HCT116 (cell line): ENCODE data around the gene LCAT. TPM values are rescaled to one million over a fixed set of nuclear protein-coding genes. Genes with fewer than 3 reads are reported as not detected.

ENCODE experiments used
- ATAC-seq: fragments of 200-7000 bp; cut with Tn5 transposase; 2 replicates; pipeline ENCODE4 v1.9.1; 2020; ENCODE audit warnings: mild to moderate bottlenecking, moderate library complexity
- BruUV-seq: library from RNA; stranded (reverse); fragments of 400-500 nt; replicated peaks from 2 replicates; lab custom pipeline; 2021; lab: Mats Ljungman, UMichigan
- CTCF ChIA-PET: fragments of 300-600 bp; sonication (Branson Sonifier 250); formaldehyde crosslinking; loops from one replicate; lab custom pipeline; 2021; ENCODE audit warnings: antibody characterized with exemption; lab: Charles Lee
- POLR2A ChIA-PET: fragments of 300-600, 350-600 bp; sonication (Branson Sonifier 250); formaldehyde crosslinking; loops from one replicate; lab custom pipeline; 2021; ENCODE audit warnings: antibody characterized with exemption; lab: Charles Lee
- RAD21 ChIA-PET, 2 experiments: fragments of 300-600 bp; sonication (Branson Sonifier 250); formaldehyde crosslinking; loops; one replicate each; lab custom pipeline; 2023; ENCODE audit warnings: low total read pairs in 2 of 2; ENCODE audit not compliant: uncharacterized antibody in 2 of 2, unreplicated experiment in 2 of 2, low non-redundant PET in 1 of 2; lab: Charles Lee
- DNase-seq: peaks from one replicate; pipeline ENCODE4 v3.0.0-alpha.2; 2010; ENCODE audit warnings: low read depth, low spot score
- H2AFZ ChIP-seq: fragments of 200-600 bp; shearing (Covaris generic), sonication (generic); 2 replicates; pipeline ENCODE4 v1.6.1; 2017; ENCODE audit warnings: low read depth, mixed run types, mixed read lengths, antibody characterized with exemption, low read length; ENCODE audit not compliant: poor library complexity, severe bottlenecking
- H3K27ac ChIP-seq: 2 replicates; pipeline ENCODE4 v1.5.1; 2012; ENCODE audit warnings: low read depth, low read length
- H3K27me3 ChIP-seq: fragments of 200-600 bp; sonication (generic); 2 replicates; pipeline ENCODE4 v1.6.1; 2016; ENCODE audit warnings: mixed run types, low read length, mixed read lengths; ENCODE audit not compliant: insufficient read depth
- H3K36me3 ChIP-seq, 2 experiments: fragments of 200-500 bp in 1 of 2; fragments of 200-600 bp in 1 of 2; sonication (Bioruptor generic) in 1 of 2; sonication (generic) in 1 of 2; 2 replicates each; pipeline versions ENCODE4 v1.5.1 to v1.6.1; 2014 to 2016; ENCODE audit warnings: low read length in 2 of 2, inconsistent platforms in 1 of 2, mixed read lengths in 1 of 2, mixed run types in 1 of 2; ENCODE audit not compliant: insufficient read depth in 2 of 2, control insufficient read depth in 1 of 2
- H3K4me1 ChIP-seq, 2 experiments: fragments of 200-600 bp in 1 of 2; sonication (generic) in 1 of 2; 2 replicates each; pipeline versions ENCODE4 v1.5.1 to v1.6.1; 2012 to 2017; ENCODE audit warnings: low read length in 2 of 2, inconsistent platforms in 1 of 2, mild to moderate bottlenecking in 1 of 2, mixed read lengths in 1 of 2, mixed run types in 1 of 2, moderate library complexity in 1 of 2; ENCODE audit not compliant: insufficient read depth in 2 of 2, control insufficient read depth in 1 of 2
- H3K4me2 ChIP-seq: fragments of 200-600 bp; sonication (generic); 2 replicates; pipeline ENCODE4 v1.6.1; 2017; ENCODE audit warnings: mixed run types, low read length, mixed read lengths
- H3K4me3 ChIP-seq, 2 experiments: fragments of 200-600 bp in 1 of 2; sonication (generic) in 1 of 2; replicated peaks in 1 of 2; 2 replicates each; pipeline ENCODE4 v1.5.1; 2011 to 2016; ENCODE audit warnings: low read length in 2 of 2, control low read depth in 1 of 2, low read depth in 1 of 2, mild to moderate bottlenecking in 1 of 2, mixed read lengths in 1 of 2, mixed run types in 1 of 2
- H3K79me2 ChIP-seq: fragments of 200-600 bp; sonication (generic); 2 replicates; pipeline ENCODE4 v1.6.1; 2017; ENCODE audit warnings: mild to moderate bottlenecking, mixed run types, low read length, moderate library complexity, mixed read lengths; ENCODE audit not compliant: insufficient read depth
- H3K9ac ChIP-seq: fragments of 200-600 bp; sonication (generic); 2 replicates; pipeline ENCODE4 v1.6.1; 2016; ENCODE audit warnings: low read length, mixed read lengths
- H3K9me2 ChIP-seq: fragments of 200-600 bp; sonication (generic), shearing (Covaris generic); 2 replicates; pipeline ENCODE4 v1.6.1; 2017; ENCODE audit warnings: mixed run types, mild to moderate bottlenecking, moderate library complexity; ENCODE audit not compliant: insufficient read depth
- H3K9me3 ChIP-seq, 2 experiments: fragments of 200-500 bp in 1 of 2; fragments of 200-600 bp in 1 of 2; sonication (Bioruptor generic) in 1 of 2; sonication (generic) in 1 of 2; 2 replicates each; pipeline ENCODE4 v1.6.1; 2014 to 2017; ENCODE audit warnings: low read length in 2 of 2, mixed read lengths in 2 of 2, inconsistent platforms in 1 of 2, low read depth in 1 of 2, mild to moderate bottlenecking in 1 of 2, mixed run types in 1 of 2, moderate library complexity in 1 of 2; ENCODE audit not compliant: control insufficient read depth in 1 of 2, insufficient read depth in 1 of 2
- H4K20me1 ChIP-seq: fragments of 200-600 bp; sonication (generic), shearing (Covaris generic); 2 replicates; pipeline ENCODE4 v1.6.1; 2017; ENCODE audit warnings: mixed run types, mild to moderate bottlenecking, moderate library complexity; ENCODE audit not compliant: insufficient read depth
- CBX3 ChIP-seq: IDR thresholded peaks from 2 replicates; pipeline ENCODE4 v1.6.1; 2012; ENCODE audit warnings: low read depth
- CEBPB ChIP-seq: IDR thresholded peaks from 2 replicates; pipeline ENCODE4 v1.6.1; 2012; ENCODE audit warnings: low read depth
- CTCF ChIP-seq, 3 experiments: fragments of 200-600 bp in 1 of 3; sonication (generic) in 1 of 3; IDR thresholded peaks in 2 of 3; conservative IDR thresholded peaks in 1 of 3; 2 replicates each; pipeline ENCODE4 v1.5.1; 2012 to 2017; ENCODE audit warnings: low read depth in 2 of 3, low read length in 2 of 3, antibody characterized with exemption in 1 of 3, borderline replicate concordance in 1 of 3, control low read depth in 1 of 3, mild to moderate bottlenecking in 1 of 3, mixed read lengths in 1 of 3, mixed run types in 1 of 3, moderate library complexity in 1 of 3; ENCODE audit not compliant: insufficient read depth in 1 of 3
- ELF1 ChIP-seq: IDR thresholded peaks from 2 replicates; pipeline ENCODE4 v1.6.1; 2012; ENCODE audit warnings: low read depth, borderline replicate concordance
- EZH2phosphoT487 ChIP-seq: fragments of 200-600 bp; IDR thresholded peaks from 2 replicates; pipeline ENCODE4 v1.6.1; 2018; ENCODE audit warnings: antibody characterized with exemption, borderline replicate concordance
- FOSL1 ChIP-seq: IDR thresholded peaks from 2 replicates; pipeline ENCODE4 v1.6.1; 2012; ENCODE audit warnings: low read depth
- JUND ChIP-seq: IDR thresholded peaks from 2 replicates; pipeline ENCODE4 v1.6.1; 2012
- MAX ChIP-seq: IDR thresholded peaks from 2 replicates; pipeline ENCODE4 v1.6.1; 2012
- POLR2A ChIP-seq: IDR thresholded peaks from 2 replicates; pipeline ENCODE4 v1.7.0; 2011; ENCODE audit warnings: borderline replicate concordance; ENCODE audit not compliant: insufficient read depth, insufficient read length; ENCODE audit errors: extremely low read depth
- RAD21 ChIP-seq: IDR thresholded peaks from 2 replicates; pipeline ENCODE4 v1.6.1; 2012; ENCODE audit warnings: low read depth, mild to moderate bottlenecking
- YY1 ChIP-seq: IDR thresholded peaks from 2 replicates; pipeline ENCODE4 v1.6.1; 2011; ENCODE audit warnings: low read length, low read depth, moderate library complexity, mild to moderate bottlenecking; ENCODE audit not compliant: insufficient replicate concordance; ENCODE audit errors: extremely low read depth
- ZBTB33 ChIP-seq: IDR thresholded peaks from 2 replicates; pipeline ENCODE4 v1.6.1; 2011; ENCODE audit warnings: mild to moderate bottlenecking, low read length, moderate library complexity; ENCODE audit not compliant: insufficient replicate concordance; ENCODE audit errors: extremely low read depth
- intact Hi-C: fragments of 100-400 bp; cut with micrococcal nuclease; formaldehyde crosslinking; loops from 2 replicates; pipeline ENCODE4 v1.10.0; 2022
- total RNA-seq: library from RNA; stranded (reverse); gene quantifications from one replicate; pipeline ENCODE4 v1.2.1, GENCODE V29; 2021; ENCODE audit not compliant: unreplicated experiment
- TF ChIP-seq, protein P1 (sequence below): IDR thresholded peaks from 2 replicates; pipeline ENCODE4 v1.6.1; 2012; ENCODE audit warnings: low read depth
- TF ChIP-seq, protein P2 (sequence below): IDR thresholded peaks from 2 replicates; pipeline ENCODE4 v1.6.1; 2012

The LCAT gene
- total RNA-seq, 1 experiment from 2014 or later: 17.6 TPM

GRCh38 chr16:67953641-67954375 is 9.9 kb upstream of the LCAT start:
- Histone ChIP-seq H3K79me2 (no peaks in the 10 kb centered on the region), H3K9me3 (no peaks in the 10 kb centered on the region), H3K36me3 (peaks cover 7 to 8% of the 10 kb centered on the region in 2 experiments; a peak in 3 of 4 replicates), H3K27me3 (no peaks in the 10 kb centered on the region), H3K4me2 (no peak overlapping the region), H3K9me2 (no peaks in the 10 kb centered on the region), H3K4me3 (no peak overlapping the region), H2AFZ (no peak overlapping the region), H3K27ac (no peak overlapping the region), H4K20me1 (no peaks in the 10 kb centered on the region), H3K9ac (no peak overlapping the region), H3K4me1 (no peaks in the 10 kb centered on the region)
- intact Hi-C loops: no loop called here
- RAD21 ChIA-PET: no interaction called here
- ATAC-seq (no peak), DNase-seq (no peak)
- TF ChIP-seq, protein P1, sequence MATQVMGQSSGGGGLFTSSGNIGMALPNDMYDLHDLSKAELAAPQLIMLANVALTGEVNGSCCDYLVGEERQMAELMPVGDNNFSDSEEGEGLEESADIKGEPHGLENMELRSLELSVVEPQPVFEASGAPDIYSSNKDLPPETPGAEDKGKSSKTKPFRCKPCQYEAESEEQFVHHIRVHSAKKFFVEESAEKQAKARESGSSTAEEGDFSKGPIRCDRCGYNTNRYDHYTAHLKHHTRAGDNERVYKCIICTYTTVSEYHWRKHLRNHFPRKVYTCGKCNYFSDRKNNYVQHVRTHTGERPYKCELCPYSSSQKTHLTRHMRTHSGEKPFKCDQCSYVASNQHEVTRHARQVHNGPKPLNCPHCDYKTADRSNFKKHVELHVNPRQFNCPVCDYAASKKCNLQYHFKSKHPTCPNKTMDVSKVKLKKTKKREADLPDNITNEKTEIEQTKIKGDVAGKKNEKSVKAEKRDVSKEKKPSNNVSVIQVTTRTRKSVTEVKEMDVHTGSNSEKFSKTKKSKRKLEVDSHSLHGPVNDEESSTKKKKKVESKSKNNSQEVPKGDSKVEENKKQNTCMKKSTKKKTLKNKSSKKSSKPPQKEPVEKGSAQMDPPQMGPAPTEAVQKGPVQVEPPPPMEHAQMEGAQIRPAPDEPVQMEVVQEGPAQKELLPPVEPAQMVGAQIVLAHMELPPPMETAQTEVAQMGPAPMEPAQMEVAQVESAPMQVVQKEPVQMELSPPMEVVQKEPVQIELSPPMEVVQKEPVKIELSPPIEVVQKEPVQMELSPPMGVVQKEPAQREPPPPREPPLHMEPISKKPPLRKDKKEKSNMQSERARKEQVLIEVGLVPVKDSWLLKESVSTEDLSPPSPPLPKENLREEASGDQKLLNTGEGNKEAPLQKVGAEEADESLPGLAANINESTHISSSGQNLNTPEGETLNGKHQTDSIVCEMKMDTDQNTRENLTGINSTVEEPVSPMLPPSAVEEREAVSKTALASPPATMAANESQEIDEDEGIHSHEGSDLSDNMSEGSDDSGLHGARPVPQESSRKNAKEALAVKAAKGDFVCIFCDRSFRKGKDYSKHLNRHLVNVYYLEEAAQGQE: no peak
- TF ChIP-seq ELF1: no peak
- TF ChIP-seq CTCF (IDR thresholded peaks at IDR 0.05 in 2 of 3, conservative IDR thresholded peaks at IDR 0.05 in 1 of 3; ENCODE audit: borderline replicate concordance in 1 of 3, insufficient read depth in 1 of 3, low read depth in 2 of 3, low read length in 2 of 3): no peak
- TF ChIP-seq ZBTB33: no peak
- TF ChIP-seq RAD21: no peak
- TF ChIP-seq EZH2phosphoT487: no peak
- no peak for TF ChIP-seq YY1
- no peak for TF ChIP-seq JUND
- no peak for TF ChIP-seq CBX3
- no peak for TF ChIP-seq MAX
- no peak for TF ChIP-seq FOSL1
- no peak for TF ChIP-seq POLR2A
- TF ChIP-seq, protein P2, sequence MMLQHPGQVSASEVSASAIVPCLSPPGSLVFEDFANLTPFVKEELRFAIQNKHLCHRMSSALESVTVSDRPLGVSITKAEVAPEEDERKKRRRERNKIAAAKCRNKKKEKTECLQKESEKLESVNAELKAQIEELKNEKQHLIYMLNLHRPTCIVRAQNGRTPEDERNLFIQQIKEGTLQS: no peak
- no peak for TF ChIP-seq CEBPB
- CTCF ChIA-PET: no interaction called here
- POLR2A ChIA-PET: no interaction called here
- no TSS peak for BruUV-seq
